ENCODE data around the gene INSR. TPM values are rescaled to one million over a fixed set of nuclear protein-coding genes. Genes with fewer than 3 reads are reported as not detected.

INSR gene
- total RNA-seq, 6 experiments from 2014 or later = 2.1 to 6.3 (median 2.5) TPM

- H3K36me3 Mint-ChIP-seq (ENCODE audit: low read depth) = no peaks in the 10 kb centered on the region
- no peak overlapping the region for H3K27ac Mint-ChIP-seq
- TF ChIP-seq CTCF (IDR thresholded peaks at IDR 0.05) = no peak
- H3K9me3 Mint-ChIP-seq = no peaks in the 10 kb centered on the region
- no peak overlapping the region for H3K4me3 Mint-ChIP-seq
- no peak for DNase-seq
- peaks cover 14% of the 10 kb centered on the region for H3K27me3 Mint-ChIP-seq (ENCODE audit: insufficient read depth)
- no peaks in the 10 kb centered on the region for H3K4me1 Mint-ChIP-seq (ENCODE audit: low read depth)
These were observed 10.0 kb upstream of the INSR start for GRCh38 chr19:7304200-7304599.

DNA sequence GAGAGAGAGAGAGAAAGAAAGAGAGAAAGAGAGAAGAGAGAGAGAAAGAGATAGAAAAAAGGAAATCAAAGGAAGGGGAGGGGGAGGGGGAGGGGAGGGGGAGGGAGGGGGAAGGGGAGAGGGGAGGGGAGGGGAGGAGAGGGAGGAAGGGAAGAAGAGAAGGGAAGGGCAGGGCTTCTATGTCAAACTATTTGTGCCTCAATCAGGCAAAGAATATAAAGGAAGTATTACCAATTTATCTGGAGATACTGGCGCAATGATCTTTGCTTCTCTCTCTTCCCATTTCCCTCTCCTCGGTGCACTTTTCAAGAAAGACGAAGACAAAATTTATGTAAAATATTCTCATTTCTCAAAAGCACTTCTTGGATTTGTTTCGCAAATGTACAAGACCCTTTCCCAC is 9.3 kb upstream of the INSR start:
- Mint-ChIP-seq H3K36me3 (ENCODE audit: low read depth) (no peaks in the 10 kb centered on the region), H3K4me1 (ENCODE audit: low read depth) (no peaks in the 10 kb centered on the region), H3K9me3 (no peaks in the 10 kb centered on the region), H3K27ac (no peak overlapping the region), H3K4me3 (no peak overlapping the region), H3K27me3 (ENCODE audit: insufficient read depth) (peaks cover 16% of the 10 kb centered on the region)
- no peak for TF ChIP-seq CTCF (IDR thresholded peaks at IDR 0.05)
- DNase-seq = no peak

GRCh38 chr19:7301525-7301924 is 7.3 kb upstream of the INSR start:
- Mint-ChIP-seq H3K4me1 (ENCODE audit: low read depth) (no peaks in the 10 kb centered on the region), H3K9me3 (no peaks in the 10 kb centered on the region), H3K36me3 (ENCODE audit: low read depth) (no peaks in the 10 kb centered on the region), H3K27ac (no peak overlapping the region), H3K4me3 (no peak overlapping the region), H3K27me3 (ENCODE audit: insufficient read depth) (peaks cover 19% of the 10 kb centered on the region)
- no peak for TF ChIP-seq CTCF (IDR thresholded peaks at IDR 0.05)
- DNase-seq = no peak

GRCh38 chr19:7297742-7298141 is 3.5 kb upstream of the INSR start:
- Mint-ChIP-seq H3K4me1 (ENCODE audit: low read depth) (peaks cover 6% of the 10 kb centered on the region; the same call in 1 of the 2 replicates), H3K4me3 (no peak overlapping the region), H3K9me3 (no peaks in the 10 kb centered on the region), H3K27ac (no peak overlapping the region), H3K27me3 (ENCODE audit: insufficient read depth) (peaks cover 21% of the 10 kb centered on the region), H3K36me3 (ENCODE audit: low read depth) (no peaks in the 10 kb centered on the region)
- TF ChIP-seq CTCF (IDR thresholded peaks at IDR 0.05) = no peak
- no peak for DNase-seq

- Mint-ChIP-seq H3K4me3 (no peak overlapping the region), H3K27me3 (ENCODE audit: insufficient read depth) (peaks cover 18% of the 10 kb centered on the region), H3K9me3 (no peaks in the 10 kb centered on the region), H3K4me1 (ENCODE audit: low read depth) (peaks cover 6% of the 10 kb centered on the region; the same call in 1 of the 2 replicates), H3K36me3 (ENCODE audit: low read depth) (no peaks in the 10 kb centered on the region), H3K27ac (no peak overlapping the region)
- no peak for DNase-seq
- TF ChIP-seq CTCF (IDR thresholded peaks at IDR 0.05) = no peak
These were observed 1.8 kb upstream of the INSR start for GRCh38 chr19:7295912-7296536.
